GM20431 (cell line): Measurements from ENCODE around the gene CELF2.
"Not testable (repeated sequence)": the region's sequence is repeated elsewhere in the genome, so short reads cannot be mapped to it uniquely, and the experiment has no call there.

Source experiments
- in situ Hi-C: fragments of 300-500 bp; cut with MseI, MboI; formaldehyde crosslinking; loops from one replicate; pipeline ENCODE4 v1.15.0; 2020; ENCODE audit warnings: low sequenced_read_pairs; ENCODE audit not compliant: unreplicated experiment

CELF2 gene

DNA sequence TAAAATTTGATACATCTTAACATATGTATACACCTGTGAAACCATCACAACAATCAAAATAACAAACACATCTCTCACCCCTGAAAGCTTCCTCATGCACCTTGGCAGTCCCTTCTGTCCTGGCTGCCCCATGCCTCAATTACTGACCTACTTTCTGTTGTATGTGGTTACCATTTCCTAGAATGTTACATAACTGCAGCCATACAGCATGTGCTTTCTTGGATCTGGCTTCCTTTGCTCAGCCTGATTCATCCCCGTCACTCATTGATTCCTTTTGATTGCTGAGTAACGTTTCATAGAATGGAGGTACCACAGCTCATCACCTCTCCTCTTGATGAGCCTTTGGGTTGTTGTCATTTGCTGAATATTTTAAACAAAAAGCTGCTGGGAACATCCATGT lies 165.3 kb downstream of the CELF2 start:
- in situ Hi-C loops: no loop called here

DNA sequence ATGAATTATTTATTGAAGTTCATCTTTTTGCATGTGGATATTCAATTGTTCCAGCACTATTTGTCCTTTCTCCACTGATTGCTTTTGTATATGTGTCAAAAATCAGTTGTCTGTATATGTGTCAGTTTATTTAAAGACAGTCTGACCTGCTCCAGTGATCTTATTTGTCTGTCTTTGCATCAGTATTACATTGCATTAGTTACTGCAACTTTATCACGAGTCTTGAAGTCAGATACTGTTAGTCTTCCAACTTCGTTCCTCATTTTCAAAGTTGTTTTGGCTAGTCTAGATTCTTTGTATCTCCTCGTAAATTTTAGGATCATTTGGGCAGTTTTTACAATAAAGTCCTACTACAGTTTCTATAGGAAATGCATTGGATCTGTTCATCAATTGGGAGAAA lies 166.4 kb downstream of the CELF2 start:
- in situ Hi-C loops: no loop called here

DNA sequence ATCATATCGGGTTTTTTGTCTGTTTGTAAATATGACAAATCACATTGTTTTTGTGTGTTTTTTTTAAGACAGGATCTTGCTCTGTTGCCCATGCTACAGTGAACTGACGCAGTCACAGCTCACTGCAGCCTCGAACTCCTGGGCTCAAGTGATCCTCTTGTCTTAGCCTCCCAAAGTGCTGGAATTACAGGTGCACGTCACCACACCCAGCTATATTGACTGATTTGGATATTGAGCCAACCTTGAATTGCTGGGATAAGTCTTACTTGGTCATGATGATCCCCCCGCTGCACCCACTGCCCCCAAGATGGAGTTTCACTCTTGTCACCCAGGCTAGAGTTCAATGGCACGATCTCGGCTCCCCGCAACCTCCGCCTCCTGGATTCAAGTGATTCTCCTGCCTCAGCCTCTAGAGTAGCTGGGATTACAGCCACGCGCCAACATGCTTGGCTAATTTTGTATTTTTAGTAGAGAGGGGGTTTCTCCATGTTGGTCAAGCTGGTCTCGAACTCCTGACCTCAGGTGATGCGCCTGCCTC lies 167.5 kb downstream of the CELF2 start:
- in situ Hi-C loops: not testable (repeated sequence)

- in situ Hi-C loops: no loop called here
These were observed 168.7 kb downstream of the CELF2 start for GRCh38 chr10:11186374-11186773.

GRCh38 chr10:11189582-11190376 lies 172.1 kb downstream of the CELF2 start:
- in situ Hi-C loops: no loop called here

DNA sequence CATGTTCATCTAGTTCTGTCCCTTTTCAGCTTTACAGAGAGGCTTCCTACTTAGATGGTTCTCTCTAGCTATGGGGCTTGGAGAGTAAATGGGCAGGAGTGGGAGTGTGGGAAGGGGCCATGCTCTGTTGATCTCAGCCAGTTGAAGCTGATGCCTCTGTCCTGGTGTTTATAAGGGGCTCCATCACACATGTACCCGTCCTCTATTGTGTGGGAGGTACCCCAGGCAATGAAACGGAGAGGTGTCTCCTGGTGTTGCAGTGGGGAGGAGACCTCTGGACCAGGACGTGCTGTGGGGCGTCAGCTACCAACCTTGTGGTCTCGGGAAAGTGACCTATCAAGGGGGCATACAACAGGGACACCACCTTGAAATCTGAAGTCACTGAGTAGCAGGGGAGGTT lies 173.5 kb downstream of the CELF2 start:
- in situ Hi-C loops: no loop called here

GRCh38 chr10:11191678-11192077 lies 174.0 kb downstream of the CELF2 start:
- in situ Hi-C loops: no loop called here

DNA sequence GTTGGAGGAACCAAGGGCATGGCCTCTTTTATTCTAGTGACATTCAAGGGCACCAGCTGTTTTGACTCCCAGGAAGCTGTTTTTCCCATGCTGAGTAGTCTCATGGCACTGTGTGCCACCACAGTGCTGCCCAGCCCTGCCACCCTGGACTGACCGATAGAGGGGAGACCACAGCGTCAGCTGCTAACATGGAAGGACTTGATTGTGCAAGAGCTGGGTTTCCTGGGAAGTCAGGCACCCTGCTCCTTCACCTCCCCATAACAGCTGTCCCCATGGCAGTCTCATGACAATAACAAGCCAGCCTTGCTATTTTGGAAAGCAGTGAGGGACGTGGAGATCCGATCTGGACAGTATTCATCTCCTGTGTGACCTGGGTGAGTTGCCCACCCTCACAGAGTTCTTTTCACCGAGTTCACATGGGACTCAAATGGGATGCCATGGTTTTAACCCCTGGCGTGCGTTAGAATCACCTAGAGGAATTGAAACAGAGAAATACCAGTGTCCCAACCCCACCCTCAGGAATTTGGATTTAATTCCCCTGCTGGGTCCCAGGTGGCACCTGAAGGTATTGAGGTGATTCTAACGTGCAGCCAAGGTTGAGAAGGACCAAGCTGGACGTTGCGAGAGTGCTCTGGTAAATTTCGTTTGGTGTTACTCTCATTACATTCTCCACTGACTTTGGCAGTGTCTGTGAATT lies 174.8 kb downstream of the CELF2 start:
- in situ Hi-C loops: no loop called here

- in situ Hi-C loops: no loop called here
These were observed 175.4 kb downstream of the CELF2 start for GRCh38 chr10:11193001-11193551.

DNA sequence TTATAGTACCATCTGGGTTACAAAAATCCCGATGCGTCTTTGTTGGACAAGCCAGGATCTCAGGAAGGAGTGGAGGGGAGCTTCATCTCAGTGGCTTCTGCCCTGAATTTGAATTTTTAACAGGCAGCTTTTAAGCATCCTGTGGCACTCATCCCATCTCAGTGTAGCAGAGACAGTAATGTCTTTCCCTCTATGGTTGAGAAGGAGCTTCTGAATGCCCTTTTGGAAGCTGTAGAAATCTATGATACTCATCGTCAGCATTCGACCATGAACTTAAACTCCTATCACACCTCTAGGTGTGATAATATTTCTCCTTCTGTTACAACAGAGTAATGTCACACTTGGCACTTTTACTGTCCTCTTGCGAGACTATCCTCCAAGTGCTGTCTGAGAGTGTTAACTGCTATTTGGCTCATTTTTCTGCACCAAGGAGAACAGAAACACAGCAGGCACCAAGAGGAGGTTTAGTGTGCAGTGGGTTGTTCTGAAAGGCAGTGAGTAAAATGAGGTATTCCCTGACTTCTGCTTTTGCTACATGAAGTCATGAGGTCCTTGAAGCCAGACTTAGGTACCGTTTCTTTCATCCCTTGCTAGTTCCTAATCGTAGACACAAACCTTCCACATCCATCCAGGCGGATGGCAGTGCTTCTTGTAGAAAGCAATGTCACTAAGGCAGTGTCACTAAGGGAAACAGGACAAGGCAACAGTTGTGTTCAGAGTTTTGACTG lies 177.4 kb downstream of the CELF2 start:
- in situ Hi-C loops: no loop called here

GRCh38 chr10:11195623-11196022 lies 178.0 kb downstream of the CELF2 start:
- in situ Hi-C loops: no loop called here

DNA sequence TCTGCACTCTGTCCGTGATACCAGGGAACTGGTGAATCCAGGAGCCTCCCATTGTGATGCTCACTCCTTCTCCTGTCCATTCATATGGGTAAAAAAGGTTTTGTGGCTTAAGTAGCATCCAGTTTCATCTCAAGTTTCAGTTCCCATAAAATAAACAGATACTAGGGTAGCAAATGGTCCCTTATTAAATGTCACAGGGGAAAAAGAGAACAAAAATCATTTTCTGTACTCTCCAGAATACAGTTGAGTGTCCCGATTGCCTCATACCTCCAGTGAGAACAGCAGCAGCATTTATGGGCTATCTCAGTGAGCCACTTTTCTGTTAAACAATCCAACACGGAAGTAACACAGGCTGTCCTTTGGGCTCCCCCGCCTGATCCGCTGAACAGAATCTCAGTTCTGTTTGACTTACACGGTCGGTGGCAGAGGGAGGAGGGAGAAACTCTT lies 179.6 kb downstream of the CELF2 start:
- in situ Hi-C loops: no loop called here

DNA sequence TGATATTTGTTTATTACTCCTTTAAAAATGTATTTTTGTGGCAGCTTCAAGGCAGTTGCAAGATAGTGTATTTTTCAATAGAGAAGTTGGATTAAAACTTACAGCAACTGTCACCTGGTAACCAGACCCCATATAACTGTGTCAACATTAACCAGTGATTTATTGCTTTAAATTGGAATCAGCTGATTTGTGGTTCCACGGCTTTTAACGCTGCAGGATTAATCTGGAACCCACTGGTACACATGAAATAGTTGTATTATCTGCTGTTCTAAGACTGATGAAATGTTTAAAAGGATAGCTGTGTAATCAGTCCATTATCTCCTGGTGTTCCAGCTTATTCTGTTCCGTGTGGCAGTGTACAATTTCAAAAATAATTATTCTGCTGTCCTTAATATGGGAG lies 180.2 kb downstream of the CELF2 start:
- in situ Hi-C loops: no loop called here

GRCh38 chr10:11201911-11202310 lies 184.2 kb downstream of the CELF2 start:
- in situ Hi-C loops: no loop called here

GRCh38 chr10:11204351-11204942 lies 186.8 kb downstream of the CELF2 start:
- in situ Hi-C loops: no loop called here

DNA sequence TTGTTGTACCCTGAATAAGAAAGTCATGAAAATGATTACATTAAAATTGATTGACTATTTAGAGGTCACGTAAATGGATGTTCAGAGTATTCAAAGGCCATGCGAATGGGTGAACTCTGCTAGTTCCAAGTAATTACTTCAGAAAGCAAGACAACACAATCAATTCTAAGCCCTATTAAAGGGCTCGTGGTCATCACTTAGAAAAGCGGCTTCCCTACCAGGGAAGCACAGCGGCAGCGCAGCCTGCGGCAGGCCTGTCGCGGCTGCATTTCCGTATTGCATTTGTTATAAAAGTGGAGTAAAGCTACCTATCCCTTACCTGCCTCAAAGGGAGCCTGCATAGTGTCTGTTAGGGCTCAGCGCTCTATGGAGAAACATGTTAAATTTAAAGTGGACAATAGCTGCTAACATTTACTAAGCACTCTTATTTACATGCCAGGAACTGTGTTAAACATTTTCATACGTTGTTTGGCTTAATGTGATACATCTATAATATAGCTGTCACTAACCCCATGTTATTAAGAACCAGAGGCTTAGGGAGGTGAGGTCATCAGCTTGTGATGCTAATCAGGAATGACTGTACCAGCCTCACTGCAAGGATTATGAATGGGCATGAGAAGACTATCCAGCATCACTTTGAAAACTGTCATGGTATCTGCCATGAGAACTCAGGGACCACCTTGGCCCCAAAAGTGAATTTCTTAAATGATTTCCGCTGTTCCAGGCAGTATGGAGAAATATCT lies 187.5 kb downstream of the CELF2 start:
- in situ Hi-C loops: no loop called here

- in situ Hi-C loops: no loop called here
These were observed 189.2 kb downstream of the CELF2 start for GRCh38 chr10:11206676-11207559.

DNA sequence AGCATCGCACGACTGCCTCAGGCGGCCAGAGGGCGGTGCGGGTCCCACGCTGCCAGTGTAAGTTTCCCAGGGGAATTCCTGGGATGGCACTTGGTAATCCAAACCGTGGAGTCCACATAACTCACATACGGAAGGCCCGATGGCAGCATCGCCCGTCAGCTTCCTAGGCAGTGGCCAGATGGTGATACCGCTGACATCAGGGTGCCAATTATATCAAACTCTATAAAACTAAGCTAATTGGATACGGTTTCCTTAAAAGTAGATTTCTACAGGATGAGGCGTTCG lies 189.8 kb downstream of the CELF2 start:
- in situ Hi-C loops: no loop called here

DNA sequence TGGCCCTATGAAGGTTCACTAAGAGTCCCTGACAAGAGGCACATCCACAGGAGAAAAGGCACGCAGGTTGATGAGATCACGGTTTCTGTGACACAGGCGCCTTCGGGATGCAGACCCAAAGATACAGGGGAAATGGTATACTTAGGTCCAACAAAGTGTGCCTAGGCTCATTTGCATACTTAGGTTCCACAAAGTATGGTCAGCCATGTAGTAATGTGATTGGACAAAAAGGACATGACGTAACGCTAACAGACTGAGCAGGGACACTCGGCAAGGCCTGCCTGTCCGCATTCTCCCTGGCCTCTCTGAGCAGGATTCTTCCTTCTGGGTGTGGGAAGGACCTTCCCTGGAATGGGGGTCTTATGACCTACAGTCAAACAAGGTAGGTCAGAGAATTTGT lies 190.6 kb downstream of the CELF2 start:
- in situ Hi-C loops: no loop called here
